Stimulated activated CD8-positive, alpha-beta memory T cell treated with anti-CD3 and anti-CD28 coated beads, Interleukin-4, amount 100 ng/mL, for 48 hours (primary cell): ENCODE data around the gene ULBP1.
"Not testable (repeated sequence)": the region's sequence is repeated elsewhere in the genome, so short reads cannot be mapped to it uniquely, and the experiment has no call there.

ENCODE experiments used
- DNase-seq: peaks from one replicate; pipeline ENCODE4 v3.0.0-alpha.2; 2020

ULBP1 gene

GRCh38 chr6:150006961-150007464, 43.3 kb downstream of the ULBP1 start:
- DNase-seq: peak; percentile 74

DNA sequence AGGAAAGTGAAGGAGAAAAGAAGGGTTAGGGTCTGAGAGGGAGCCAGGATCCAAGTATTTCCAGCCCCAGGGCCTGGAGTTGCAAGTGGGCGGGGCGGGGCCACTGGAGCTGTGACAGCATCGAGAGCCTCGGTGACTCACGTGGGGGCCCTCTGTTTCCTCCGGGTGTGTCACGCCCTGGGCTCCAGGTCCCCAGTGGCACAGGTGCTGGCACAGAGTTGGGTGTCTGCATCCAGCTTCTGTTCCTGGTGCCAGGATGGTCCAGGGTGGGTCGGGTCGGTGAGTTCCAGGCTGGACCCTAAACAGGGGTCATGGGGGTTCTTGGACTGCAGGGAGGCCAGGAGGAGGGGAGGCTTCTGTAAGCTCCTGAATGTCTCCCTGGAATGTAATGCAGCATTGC, 44.8 kb downstream of the ULBP1 start:
- peak; percentile 69 for DNase-seq

- DNase-seq: not testable (repeated sequence)
Observed at GRCh38 chr6:150012846-150013784, 49.4 kb downstream of the ULBP1 start.

- DNase-seq: not testable (repeated sequence)
Observed at GRCh38 chr6:150013785-150014622, 50.3 kb downstream of the ULBP1 start.

DNA sequence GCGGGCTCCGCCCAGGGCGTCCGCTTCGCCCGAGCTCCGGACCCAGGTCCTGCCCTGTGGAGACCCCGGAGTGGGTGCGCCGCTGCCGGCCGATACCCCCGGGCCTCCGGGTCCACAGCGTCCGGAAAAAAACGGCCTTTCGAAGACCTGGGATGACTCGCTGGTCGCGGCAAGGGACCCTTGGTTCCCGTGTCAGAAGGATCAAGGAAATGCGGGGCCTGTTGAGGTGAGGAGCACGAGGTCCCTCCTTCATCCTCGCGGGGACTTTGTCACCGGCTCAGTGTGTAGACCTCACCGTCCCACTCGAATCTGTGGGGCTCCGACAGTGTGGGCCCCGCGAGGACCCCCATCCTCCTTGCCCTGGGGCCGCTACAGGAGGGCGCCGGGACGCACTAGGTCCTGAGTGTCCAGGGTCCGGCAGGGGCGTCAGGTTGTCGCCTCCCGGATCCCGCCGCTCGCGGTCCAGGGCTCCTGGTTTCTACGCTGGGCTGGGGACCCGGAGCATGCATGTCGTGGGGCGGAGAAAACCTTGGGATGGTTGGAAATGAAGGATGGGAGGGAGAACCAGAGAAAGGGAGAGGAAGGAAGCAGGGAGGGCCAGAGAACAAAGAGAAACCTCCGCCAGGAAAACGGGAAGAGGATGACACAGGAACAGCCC, 51.0 kb downstream of the ULBP1 start:
- DNase-seq: not testable (repeated sequence)

DNA sequence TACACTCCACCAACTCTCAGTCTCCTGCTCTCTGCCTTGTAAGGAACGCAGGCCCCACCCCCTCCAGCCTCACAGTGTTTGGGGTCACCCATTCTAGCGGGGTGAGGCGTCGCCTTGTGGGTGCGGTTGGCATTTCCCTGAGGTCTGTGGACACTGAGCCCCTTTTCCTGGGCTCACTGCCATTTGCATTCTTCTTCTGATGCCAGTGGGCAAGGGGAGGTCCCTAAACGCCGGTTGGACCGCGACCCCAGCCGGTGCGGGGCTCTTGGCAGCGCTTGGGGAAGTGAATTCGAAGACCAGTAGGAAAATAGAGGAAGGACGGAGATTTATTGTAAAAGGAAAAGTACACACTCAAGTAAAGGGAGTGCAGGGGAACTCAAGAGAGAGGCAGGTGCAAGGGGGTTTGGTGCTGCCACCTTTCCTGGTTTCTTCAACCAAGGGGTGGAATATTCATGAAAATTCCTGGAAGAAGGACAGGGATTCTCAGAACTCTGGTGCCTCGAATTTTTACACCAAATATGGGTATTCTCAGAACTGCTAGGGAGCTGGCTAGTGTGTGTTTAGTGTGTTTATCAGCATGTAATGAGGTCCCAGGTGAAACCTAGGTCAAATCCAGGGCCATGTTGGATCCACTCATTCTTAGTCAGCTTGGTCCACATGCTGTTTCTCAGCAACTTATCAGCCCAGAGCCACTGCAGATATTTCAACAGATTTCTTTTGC, 51.7 kb downstream of the ULBP1 start:
- DNase-seq: not testable (repeated sequence)

GRCh38 chr6:150016324-150017185, 52.8 kb downstream of the ULBP1 start:
- DNase-seq: peak; percentile 52

DNA sequence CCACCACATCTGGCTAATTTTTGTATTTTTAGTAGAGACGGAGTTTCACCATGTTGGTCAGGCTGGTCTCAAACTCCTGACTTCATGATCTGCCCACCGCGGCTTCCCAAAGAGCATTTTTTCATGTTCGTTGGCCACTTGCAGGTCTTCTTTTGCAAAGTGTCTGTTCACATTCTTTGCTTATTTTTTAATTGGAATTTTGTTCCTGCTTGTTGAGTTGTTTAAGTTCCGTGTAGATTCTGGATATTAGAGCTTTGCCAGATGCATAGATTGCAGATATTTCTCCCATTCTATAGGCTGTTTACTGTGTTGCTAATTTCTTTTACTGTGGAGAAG, 53.4 kb downstream of the ULBP1 start:
- DNase-seq: not testable (repeated sequence)

GRCh38 chr6:150018846-150019580, 55.3 kb downstream of the ULBP1 start:
- DNase-seq: no peak

GRCh38 chr6:150021870-150022269, 58.1 kb downstream of the ULBP1 start:
- not testable (repeated sequence) for DNase-seq
